Pancreas (tissue), 10 donors: ENCODE measurements around the gene GPRASP3. TPM values are rescaled to one million over a fixed set of nuclear protein-coding genes. Genes with fewer than 3 reads are reported as not detected.
"Not testable (repeated sequence)": the region's sequence is repeated elsewhere in the genome, so short reads cannot be mapped to it uniquely, and the experiment has no call there.

Source experiments
- ATAC-seq, 4 donors: fragments of 200-7000 bp; cut with Tn5 transposase; one replicate each; pipeline versions ENCODE4 v1.8.0 to v1.9.1; 2020; ENCODE audit warnings: mild to moderate bottlenecking in 4 of 4, moderate library complexity in 4 of 4
- DNase-seq, 6 donors: peaks; one replicate each; pipeline ENCODE4 v3.0.0-alpha.2; 2020
- FAIRE-seq: peaks from 2 replicates; lab custom pipeline; 2012; peaks lifted over from hg19 to GRCh38; lab: Jason Lieb, UNC
- H3K27ac ChIP-seq, 4 donors: fragments of 200-600 bp; sonication (generic); 1 replicate in 3 of 4; 2 replicates in 1 of 4; pipeline versions ENCODE4 v1.5.0 to v1.8.0; 2020
- H3K27me3 ChIP-seq, 4 donors: fragments of 200-600 bp; one replicate each; pipeline ENCODE4 v1.8.0; 2021
- H3K36me3 ChIP-seq, 3 donors: fragments of 200-600 bp; sonication (generic) in 1 of 3; one replicate each; pipeline versions ENCODE4 v1.5.0 to v1.8.0; 2020 to 2021
- H3K4me1 ChIP-seq, 3 donors: fragments of 200-600 bp; one replicate each; pipeline ENCODE4 v1.8.0; 2021
- H3K4me3 ChIP-seq, 4 donors: fragments of 200-600 bp; sonication (generic) in 2 of 4; one replicate each; pipeline versions ENCODE4 v1.5.0 to v1.8.0; 2020 to 2021
- H3K9me3 ChIP-seq, 4 donors: fragments of 200-600 bp; one replicate each; pipeline ENCODE4 v1.8.0; 2021
- CTCF ChIP-seq, 4 donors: fragments of 200-600 bp; sonication (generic) in 3 of 4; IDR thresholded peaks; one replicate each; pipeline versions ENCODE4 v1.5.0 to v1.8.0; 2021; ENCODE audit warnings: antibody characterized with exemption in 4 of 4
- WGBS, 2 donors: extraction: QIAGEN DNeasy Blood & Tissue Kit; methylation state at CpG; one replicate each; pipeline ENCODE4 v1.1.7; 2013; 5-methylcytosine and 5-hydroxymethylcytosine counted together
- intact Hi-C, 3 donors: fragments of 100-400 bp; cut with DNase I; formaldehyde crosslinking; loops; one replicate each; pipeline versions ENCODE4 v1.11.1 to v1.14.2; 2022
- polyA plus RNA-seq, 2 donors: library from polyadenylated mRNA; stranded (reverse); fragments of 200-250 nt; gene quantifications; one replicate each; pipeline ENCODE4 v1.2.3, GENCODE V29; 2013
- total RNA-seq, 6 donors: library from RNA; stranded (reverse); fragmentation: NEBNext Ultra II Directional in 4 of 6; extraction: Animal tissue kit (Norgen Biotek cat#: 25700) in 4 of 6; gene quantifications; one replicate each; pipeline versions ENCODE4 v1.2.1 to v1.2.4, GENCODE V29; 2021 to 2023
- donor health status: healthy with polysubstance abuse.
- donor health status: DM: no; HTN: no; CAD: no; lungs with moderate emphysema.
- donor health status: DM: no; HTN: no; CAD: no.
- donor health status: control.
- donor health status: control.
- donor health status: Bipolar disorder and iron deficiency.
- donor health status: DM: yes; HTN: yes; CAD: no.
- donor health status: DM: no; HTN: no; CAD: no.
- donor health status: DM: no; HTN: no; CAD: no.
- donor health status: DM: yes; HTN: yes; CAD: no.

Gene GPRASP3
- total and polyA plus RNA-seq, 8 donors = 0.57 to 3.6 (median 2.5) TPM

GRCh38 chrX:102712216-102712966, 8.2 kb upstream of the GPRASP3 start, which contains the start of gene GPRASP2:
Gene GPRASP2, plus strand, starts transcription at chrX:102712448. Its CDS starts 2,422 bp downstream, at chrX:102714870.
- Histone ChIP-seq H3K27me3 (no peaks in the 10 kb centered on the region), H3K4me1 (no peaks in the 10 kb centered on the region), H3K27ac (peak within 1 kb of the TSS; percentile 49 to 83 (median 68)), H3K4me3 (peak within 1 kb of the TSS; percentile 40 to 60 (median 50)), H3K36me3 (no peaks in the 10 kb centered on the region), H3K9me3 (no peaks in the 10 kb centered on the region)
- DNase-seq = peak; percentile 46 to 81 (median 59)
- peak; percentile 87 to 88 (median 88) for ATAC-seq
- intact Hi-C loops = no loop called here
- no peak for TF ChIP-seq CTCF (IDR thresholded peaks at IDR 0.05)
- FAIRE-seq = no peak
- WGBS, 2 donors = 1 to 38% methylated on average over 57 to 68 of the region's 68 CpGs

GRCh38 chrX:102712981-102713625, 7.4 kb upstream of the GPRASP3 start:
- WGBS, 2 donors = 0 to 29% methylated on average over 23 of the region's 23 CpGs
- Histone ChIP-seq H3K27ac (peak overlapping the region; percentile 49 to 83 (median 68)), H3K4me1 (no peaks in the 10 kb centered on the region), H3K27me3 (no peaks in the 10 kb centered on the region), H3K4me3 (peak overlapping the region; percentile 40 to 60 (median 50)), H3K9me3 (no peaks in the 10 kb centered on the region), H3K36me3 (no peaks in the 10 kb centered on the region)
- ATAC-seq (peak; percentile 85 to 90 (median 89)), FAIRE-seq (no peak), DNase-seq (peak; percentile 50 to 70 (median 66))
- peak; percentile 29 to 53 (median 48) for TF ChIP-seq CTCF (IDR thresholded peaks at IDR 0.05)
- intact Hi-C loops = no loop called here

GRCh38 chrX:102714994-102715393, 5.5 kb upstream of the GPRASP3 start:
- Histone ChIP-seq H3K9me3 (no peaks in the 10 kb centered on the region), H3K27ac (no peak overlapping the region), H3K36me3 (no peaks in the 10 kb centered on the region), H3K4me3 (no peak overlapping the region), H3K4me1 (no peaks in the 10 kb centered on the region), H3K27me3 (peaks cover 0 to 3% (median 0%) of the 10 kb centered on the region in 4 donors)
- 77 to 86% methylated on average over 6 of the region's 6 CpGs for WGBS, 2 donors
- intact Hi-C loops = no loop called here
- TF ChIP-seq CTCF (IDR thresholded peaks at IDR 0.05) = no peak
- ATAC-seq = no peak
- no peak for FAIRE-seq
- DNase-seq = no peak

GRCh38 chrX:102715967-102716366, 4.6 kb upstream of the GPRASP3 start:
- WGBS, 2 donors = 93 to 94% methylated on average over 5 of the region's 5 CpGs
- Histone ChIP-seq H3K27me3 (peaks cover 0 to 3% (median 0%) of the 10 kb centered on the region in 4 donors), H3K36me3 (no peaks in the 10 kb centered on the region), H3K4me1 (no peaks in the 10 kb centered on the region), H3K27ac (no peak overlapping the region), H3K9me3 (no peaks in the 10 kb centered on the region), H3K4me3 (no peak overlapping the region)
- ATAC-seq (no peak), FAIRE-seq (no peak), DNase-seq (no peak)
- intact Hi-C loops = no loop called here
- no peak for TF ChIP-seq CTCF (IDR thresholded peaks at IDR 0.05)

GRCh38 chrX:102721169-102721506, 595 bp downstream of the GPRASP3 start:
- H3K27ac ChIP-seq, H3K36me3 ChIP-seq, H3K27me3 ChIP-seq, intact Hi-C loops, DNase-seq, FAIRE-seq, H3K9me3 ChIP-seq, H3K4me1 ChIP-seq: not testable (repeated sequence)
- peak in 3 of 4 donors; percentile 35 to 56 (median 49) for ATAC-seq
- H3K4me3 ChIP-seq = peak overlapping the region in 3 of 4 donors; percentile 6 to 41 (median 34)
- WGBS, 2 donors = 18 to 38% methylated on average over 7 of the region's 7 CpGs
